HepG2 (cell line): ENCODE results near the gene EPB41L1. TPM values are rescaled to one million over a fixed set of nuclear protein-coding genes. Genes with fewer than 3 reads are reported as not detected.

Experiments used
- TBX3 ChIP-seq: fragments of 450-650 bp; IDR thresholded peaks from 2 replicates; pipeline ENCODE4 v1.6.1; 2017; ENCODE audit warnings: antibody characterized with exemption, mild to moderate bottlenecking, inconsistent platforms, borderline replicate concordance
- ZFP36L1 ChIP-seq: sonication (generic); formaldehyde crosslinking; IDR thresholded peaks from 2 replicates; pipeline ENCODE4 v1.8.0; 2022; ENCODE audit warnings: mild to moderate bottlenecking, missing genetic modification reagents, moderate library complexity
- ZFP37 ChIP-seq: sonication (generic); formaldehyde crosslinking; IDR thresholded peaks from 2 replicates; pipeline ENCODE4 v1.4.0; 2020; ENCODE audit warnings: missing genetic modification reagents, borderline replicate concordance
- ZNF143 ChIP-seq: sonication (generic); formaldehyde crosslinking; IDR thresholded peaks from 2 replicates; pipeline ENCODE4 v1.4.0; 2020; ENCODE audit warnings: missing genetic modification reagents
- ZNF20 ChIP-seq: sonication (generic); formaldehyde crosslinking; IDR thresholded peaks from 2 replicates; pipeline ENCODE4 v1.4.0; 2020; ENCODE audit warnings: mild to moderate bottlenecking, moderate library complexity, missing genetic modification reagents
- ZNF225 ChIP-seq: sonication (generic); formaldehyde crosslinking; IDR thresholded peaks from 2 replicates; pipeline ENCODE4 v1.4.0; 2020; ENCODE audit warnings: mild to moderate bottlenecking, missing genetic modification reagents
- polyA plus RNA-seq, 8 experiments: library from polyadenylated mRNA; depleted of rRNA in 3 of 8; stranded (reverse) in 7 of 8; unstranded in 1 of 8; fragments of >200 nt; fragmentation: Illumina TruSeq in 4 of 8; extraction: Trizol in 4 of 8; gene quantifications; 2 replicates each; pipeline versions ENCODE4 v1.2.1 to v1.2.3, GENCODE V29; 2011 to 2016; ENCODE audit warnings: low read depth in 4 of 8, missing spikeins in 1 of 8, mixed read lengths in 1 of 8; ENCODE audit not compliant: insufficient read depth in 1 of 8
- total RNA-seq, 5 experiments: library from RNA; depleted of rRNA; stranded (reverse); fragments of >200 nt; fragmentation: Illumina TruSeq; extraction: Trizol; gene quantifications; 2 replicates each; pipeline ENCODE4 v1.2.3, GENCODE V29; 2016; ENCODE audit warnings: low read depth in 1 of 5
- TF ChIP-seq, protein P1 (sequence below): sonication (generic); formaldehyde crosslinking; IDR thresholded peaks from 2 replicates; pipeline ENCODE4 v1.4.0; 2020; ENCODE audit warnings: missing genetic modification reagents
- TF ChIP-seq, protein P2 (sequence below): sonication (generic); formaldehyde crosslinking; IDR thresholded peaks from 2 replicates; pipeline ENCODE4 v1.4.0; 2020; ENCODE audit warnings: mild to moderate bottlenecking, missing genetic modification reagents
- TF ChIP-seq, protein P3 (sequence below): sonication (generic); formaldehyde crosslinking; IDR thresholded peaks from 2 replicates; pipeline ENCODE4 v1.8.1; 2023; ENCODE audit warnings: mild to moderate bottlenecking, missing genetic modification reagents
- TF ChIP-seq, protein P4 (sequence below): sonication (generic); formaldehyde crosslinking; IDR thresholded peaks from 2 replicates; pipeline ENCODE4 v1.8.1; 2022; ENCODE audit warnings: low read depth, mild to moderate bottlenecking, missing genetic modification reagents

EPB41L1 gene
- total and polyA plus RNA-seq, 2 of the 13 experiments (the other 11 are each of a cell fraction or from before 2014, with no cell fraction given), result 16.7 to 39.0 TPM

DNA sequence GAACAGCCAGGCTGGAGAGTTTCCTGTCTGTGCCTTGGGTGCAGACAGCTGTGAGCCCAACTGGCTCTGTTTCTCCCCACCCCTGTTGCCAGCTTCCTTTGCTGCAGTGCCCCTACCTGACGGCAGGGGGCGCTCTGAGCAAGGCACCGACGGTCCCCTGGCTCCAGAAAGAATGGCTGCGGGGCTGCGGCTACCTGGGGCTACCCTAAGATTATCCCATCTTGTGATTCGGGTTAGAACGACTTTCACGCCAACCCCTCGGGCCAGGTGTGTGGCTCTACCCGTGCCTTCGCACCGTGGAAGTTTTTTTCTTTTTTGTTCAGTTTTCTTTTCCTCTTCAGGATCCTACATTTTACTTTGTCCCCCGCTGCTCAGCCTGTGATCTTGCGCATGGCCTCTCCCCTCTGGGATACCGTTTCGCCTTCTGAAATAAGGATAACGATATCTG is 48.4 kb downstream of the EPB41L1 start (continued):
- TF ChIP-seq, protein P1, sequence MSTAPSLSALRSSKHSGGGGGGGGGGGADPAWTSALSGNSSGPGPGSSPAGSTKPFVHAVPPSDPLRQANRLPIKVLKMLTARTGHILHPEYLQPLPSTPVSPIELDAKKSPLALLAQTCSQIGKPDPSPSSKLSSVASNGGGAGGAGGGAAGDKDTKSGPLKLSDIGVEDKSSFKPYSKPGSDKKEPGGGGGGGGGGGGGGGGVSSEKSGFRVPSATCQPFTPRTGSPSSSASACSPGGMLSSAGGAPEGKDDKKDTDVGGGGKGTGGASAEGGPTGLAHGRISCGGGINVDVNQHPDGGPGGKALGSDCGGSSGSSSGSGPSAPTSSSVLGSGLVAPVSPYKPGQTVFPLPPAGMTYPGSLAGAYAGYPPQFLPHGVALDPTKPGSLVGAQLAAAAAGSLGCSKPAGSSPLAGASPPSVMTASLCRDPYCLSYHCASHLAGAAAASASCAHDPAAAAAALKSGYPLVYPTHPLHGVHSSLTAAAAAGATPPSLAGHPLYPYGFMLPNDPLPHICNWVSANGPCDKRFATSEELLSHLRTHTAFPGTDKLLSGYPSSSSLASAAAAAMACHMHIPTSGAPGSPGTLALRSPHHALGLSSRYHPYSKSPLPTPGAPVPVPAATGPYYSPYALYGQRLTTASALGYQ (CRISPR knock-in tag), result no peak
- TF ChIP-seq ZNF225 (CRISPR knock-in tag) (peak; percentile 82), ZFP36L1 (CRISPR knock-in tag) (no peak), TBX3 (no peak), ZNF20 (CRISPR knock-in tag) (no peak), ZNF143 (CRISPR knock-in tag) (no peak), ZFP37 (CRISPR knock-in tag) (no peak)
- TF ChIP-seq, protein P2, sequence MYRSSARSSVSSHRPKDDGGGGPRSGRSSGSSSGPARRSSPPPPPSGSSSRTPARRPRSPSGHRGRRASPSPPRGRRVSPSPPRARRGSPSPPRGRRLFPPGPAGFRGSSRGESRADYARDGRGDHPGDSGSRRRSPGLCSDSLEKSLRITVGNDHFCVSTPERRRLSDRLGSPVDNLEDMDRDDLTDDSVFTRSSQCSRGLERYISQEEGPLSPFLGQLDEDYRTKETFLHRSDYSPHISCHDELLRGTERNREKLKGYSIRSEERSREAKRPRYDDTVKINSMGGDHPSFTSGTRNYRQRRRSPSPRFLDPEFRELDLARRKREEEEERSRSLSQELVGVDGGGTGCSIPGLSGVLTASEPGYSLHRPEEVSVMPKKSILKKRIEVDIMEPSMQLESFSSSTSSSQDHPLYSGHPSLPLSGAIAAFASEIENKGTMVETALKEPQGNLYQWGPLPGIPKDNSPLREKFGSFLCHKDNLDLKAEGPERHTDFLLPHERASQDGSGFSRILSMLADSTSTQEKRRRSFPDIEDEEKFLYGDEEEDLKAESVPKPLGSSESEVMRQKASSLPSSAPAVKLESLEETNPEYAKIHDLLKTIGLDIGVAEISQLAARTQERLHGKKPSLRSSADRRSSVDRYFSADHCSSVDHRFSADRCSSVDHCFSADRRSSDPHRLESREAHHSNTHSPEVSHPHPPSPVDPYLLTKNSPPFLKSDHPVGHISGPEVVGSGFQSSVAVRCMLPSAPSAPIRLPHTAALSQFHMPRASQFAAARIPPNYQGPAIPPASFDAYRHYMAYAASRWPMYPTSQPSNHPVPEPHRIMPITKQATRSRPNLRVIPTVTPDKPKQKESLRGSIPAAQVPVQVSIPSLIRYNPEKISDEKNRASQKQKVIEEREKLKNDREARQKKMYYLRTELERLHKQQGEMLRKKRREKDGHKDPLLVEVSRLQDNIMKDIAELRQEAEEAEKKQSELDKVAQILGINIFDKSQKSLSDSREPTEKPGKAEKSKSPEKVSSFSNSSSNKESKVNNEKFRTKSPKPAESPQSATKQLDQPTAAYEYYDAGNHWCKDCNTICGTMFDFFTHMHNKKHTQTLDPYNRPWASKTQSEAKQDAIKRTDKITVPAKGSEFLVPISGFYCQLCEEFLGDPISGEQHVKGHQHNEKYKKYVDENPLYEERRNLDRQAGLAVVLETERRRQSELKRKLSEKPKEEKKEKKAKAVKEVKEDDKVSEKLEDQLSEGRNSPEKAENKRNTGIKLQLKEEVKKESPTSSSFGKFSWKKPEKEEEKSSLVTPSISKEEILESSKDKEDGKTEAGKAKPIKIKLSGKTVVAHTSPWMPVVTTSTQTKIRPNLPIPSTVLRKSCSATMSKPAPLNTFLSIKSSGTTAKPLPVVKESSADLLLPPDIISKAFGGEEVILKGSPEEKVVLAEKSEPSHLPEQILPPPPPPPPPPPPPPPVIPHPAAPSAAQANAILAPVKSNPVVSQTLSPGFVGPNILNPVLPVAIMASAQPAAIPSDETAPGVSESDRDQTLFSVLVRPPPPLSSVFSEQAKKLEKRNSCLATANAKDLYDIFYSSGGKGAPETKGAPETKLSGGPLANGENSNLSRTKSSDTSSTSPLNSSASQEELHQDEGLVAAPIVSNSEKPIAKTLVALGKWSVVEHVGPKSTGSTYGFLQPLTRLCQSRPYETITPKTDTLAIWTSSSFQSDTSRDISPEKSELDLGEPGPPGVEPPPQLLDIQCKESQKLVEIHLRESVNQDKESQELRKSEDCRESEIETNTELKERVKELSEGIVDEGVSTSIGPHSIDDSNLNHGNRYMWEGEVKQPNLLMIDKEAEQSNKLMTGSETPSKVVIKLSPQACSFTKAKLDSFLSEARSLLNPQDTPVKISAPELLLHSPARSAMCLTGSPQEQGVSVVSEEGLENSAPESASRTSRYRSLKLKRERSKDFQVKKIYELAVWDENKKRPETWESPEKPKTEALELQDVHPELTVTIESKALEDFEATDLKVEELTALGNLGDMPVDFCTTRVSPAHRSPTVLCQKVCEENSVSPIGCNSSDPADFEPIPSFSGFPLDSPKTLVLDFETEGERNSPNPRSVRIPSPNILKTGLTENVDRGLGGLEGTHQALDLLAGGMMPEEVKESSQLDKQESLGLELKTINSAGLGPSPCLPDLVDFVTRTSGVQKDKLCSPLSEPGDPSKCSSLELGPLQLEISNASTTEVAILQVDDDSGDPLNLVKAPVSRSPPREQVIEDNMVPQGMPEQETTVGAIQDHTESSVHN (CRISPR knock-in tag), result no peak; the same call in 1 of the 2 replicates
- TF ChIP-seq, protein P3, sequence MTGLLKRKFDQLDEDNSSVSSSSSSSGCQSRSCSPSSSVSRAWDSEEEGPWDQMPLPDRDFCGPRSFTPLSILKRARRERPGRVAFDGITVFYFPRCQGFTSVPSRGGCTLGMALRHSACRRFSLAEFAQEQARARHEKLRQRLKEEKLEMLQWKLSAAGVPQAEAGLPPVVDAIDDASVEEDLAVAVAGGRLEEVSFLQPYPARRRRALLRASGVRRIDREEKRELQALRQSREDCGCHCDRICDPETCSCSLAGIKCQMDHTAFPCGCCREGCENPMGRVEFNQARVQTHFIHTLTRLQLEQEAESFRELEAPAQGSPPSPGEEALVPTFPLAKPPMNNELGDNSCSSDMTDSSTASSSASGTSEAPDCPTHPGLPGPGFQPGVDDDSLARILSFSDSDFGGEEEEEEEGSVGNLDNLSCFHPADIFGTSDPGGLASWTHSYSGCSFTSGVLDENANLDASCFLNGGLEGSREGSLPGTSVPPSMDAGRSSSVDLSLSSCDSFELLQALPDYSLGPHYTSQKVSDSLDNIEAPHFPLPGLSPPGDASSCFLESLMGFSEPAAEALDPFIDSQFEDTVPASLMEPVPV, result no peak
- TF ChIP-seq, protein P4, sequence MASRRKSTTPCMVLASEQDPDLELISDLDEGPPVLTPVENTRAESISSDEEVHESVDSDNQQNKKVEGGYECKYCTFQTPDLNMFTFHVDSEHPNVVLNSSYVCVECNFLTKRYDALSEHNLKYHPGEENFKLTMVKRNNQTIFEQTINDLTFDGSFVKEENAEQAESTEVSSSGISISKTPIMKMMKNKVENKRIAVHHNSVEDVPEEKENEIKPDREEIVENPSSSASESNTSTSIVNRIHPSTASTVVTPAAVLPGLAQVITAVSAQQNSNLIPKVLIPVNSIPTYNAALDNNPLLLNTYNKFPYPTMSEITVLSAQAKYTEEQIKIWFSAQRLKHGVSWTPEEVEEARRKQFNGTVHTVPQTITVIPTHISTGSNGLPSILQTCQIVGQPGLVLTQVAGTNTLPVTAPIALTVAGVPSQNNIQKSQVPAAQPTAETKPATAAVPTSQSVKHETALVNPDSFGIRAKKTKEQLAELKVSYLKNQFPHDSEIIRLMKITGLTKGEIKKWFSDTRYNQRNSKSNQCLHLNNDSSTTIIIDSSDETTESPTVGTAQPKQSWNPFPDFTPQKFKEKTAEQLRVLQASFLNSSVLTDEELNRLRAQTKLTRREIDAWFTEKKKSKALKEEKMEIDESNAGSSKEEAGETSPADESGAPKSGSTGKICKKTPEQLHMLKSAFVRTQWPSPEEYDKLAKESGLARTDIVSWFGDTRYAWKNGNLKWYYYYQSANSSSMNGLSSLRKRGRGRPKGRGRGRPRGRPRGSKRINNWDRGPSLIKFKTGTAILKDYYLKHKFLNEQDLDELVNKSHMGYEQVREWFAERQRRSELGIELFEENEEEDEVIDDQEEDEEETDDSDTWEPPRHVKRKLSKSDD, result no peak
